GM21367 (cell line): Measurements from ENCODE around the gene EIF3I.
"Not testable (repeated sequence)": the region's sequence is repeated elsewhere in the genome, so short reads cannot be mapped to it uniquely, and the experiment has no call there.

Experiments used
- ATAC-seq: cut with Tn5 transposase; IDR thresholded peaks from one replicate; pipeline ENCODE4 v1.9.1; 2021; ENCODE audit not compliant: unreplicated experiment

The EIF3I gene

DNA sequence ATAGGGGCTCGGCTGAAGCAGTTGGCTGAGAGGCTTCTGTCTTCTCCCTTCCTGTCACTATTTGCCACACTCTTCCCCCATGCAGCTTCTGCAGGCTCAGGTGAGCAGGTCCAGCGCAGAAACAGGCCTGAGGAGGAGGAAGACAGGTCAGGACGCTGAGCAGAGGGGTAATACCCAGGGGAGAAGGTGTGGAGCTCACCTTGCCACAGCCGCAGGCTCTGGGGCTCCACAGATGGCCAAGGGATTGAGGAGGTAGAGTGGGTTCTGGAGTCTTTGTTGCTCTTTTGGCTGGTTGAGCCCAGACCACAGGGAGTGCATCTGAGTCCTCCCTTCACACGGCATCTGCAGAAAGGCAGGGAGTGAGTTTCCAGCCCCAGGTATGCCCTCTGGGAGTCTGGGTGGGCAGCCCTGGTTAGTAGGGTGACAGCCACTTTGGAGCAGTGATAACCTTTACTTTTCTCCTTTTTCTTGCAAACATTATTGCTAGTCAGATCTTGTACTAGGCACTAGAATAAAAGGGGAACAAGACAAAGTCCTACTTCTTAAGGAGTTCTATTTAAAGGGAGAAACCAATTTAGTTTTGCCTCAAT lies 9.7 kb downstream of the EIF3I start:
- ATAC-seq: no peak

DNA sequence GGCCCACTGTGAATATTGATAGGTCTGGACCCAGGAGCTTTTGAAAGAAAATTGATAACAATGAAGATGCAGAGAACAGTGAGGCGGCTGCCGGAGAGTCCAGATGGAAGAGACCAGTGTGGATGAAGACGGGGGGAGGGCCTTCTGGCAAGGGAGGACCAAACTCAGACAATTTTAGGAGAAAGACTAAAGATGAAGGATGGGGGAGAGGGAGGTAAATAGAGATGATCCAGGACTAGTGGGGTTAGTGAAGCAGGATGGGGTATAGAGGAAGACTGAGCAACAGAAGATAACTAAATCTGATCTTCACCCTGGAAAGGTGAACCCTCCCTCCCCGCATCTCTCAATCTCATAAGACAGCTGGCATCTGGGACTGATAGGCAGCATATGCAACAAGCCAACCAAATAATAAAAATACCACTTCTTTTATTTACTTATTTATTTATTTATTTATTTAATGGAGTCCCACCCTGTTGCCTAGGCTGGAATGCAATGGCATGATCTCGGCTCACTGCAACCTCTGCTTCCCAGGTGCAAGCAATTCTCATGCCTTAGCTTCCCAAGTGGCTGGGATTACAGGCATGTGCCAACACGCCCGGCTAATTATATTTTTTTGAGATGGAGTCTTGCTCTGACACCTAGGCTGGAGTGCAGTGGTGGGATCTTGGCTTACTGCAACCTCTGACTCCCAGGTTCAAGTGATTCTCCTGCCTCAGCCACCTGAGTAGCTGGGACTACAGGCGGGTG lies 10.5 kb downstream of the EIF3I start:
- ATAC-seq: no peak

DNA sequence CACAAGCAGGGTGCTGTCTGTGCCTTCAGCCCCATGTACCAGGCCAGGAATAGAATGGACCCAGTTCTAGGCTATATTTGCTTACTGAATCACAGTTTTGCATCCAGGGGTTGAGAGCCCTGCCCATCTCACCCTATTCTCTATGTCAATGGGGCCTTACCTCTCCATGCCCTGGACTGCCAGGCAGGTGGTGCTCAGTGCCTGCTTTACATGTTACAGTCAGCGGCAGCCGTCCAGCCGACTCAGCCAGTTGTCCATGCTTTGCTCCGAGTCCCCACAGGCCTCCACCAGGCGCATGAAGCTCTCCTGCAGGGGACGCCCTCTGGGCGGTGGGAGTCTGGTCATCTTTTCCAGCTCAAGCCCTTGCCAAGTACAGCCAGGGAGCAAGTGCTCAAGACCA lies 12.6 kb downstream of the EIF3I start:
- ATAC-seq: no peak

DNA sequence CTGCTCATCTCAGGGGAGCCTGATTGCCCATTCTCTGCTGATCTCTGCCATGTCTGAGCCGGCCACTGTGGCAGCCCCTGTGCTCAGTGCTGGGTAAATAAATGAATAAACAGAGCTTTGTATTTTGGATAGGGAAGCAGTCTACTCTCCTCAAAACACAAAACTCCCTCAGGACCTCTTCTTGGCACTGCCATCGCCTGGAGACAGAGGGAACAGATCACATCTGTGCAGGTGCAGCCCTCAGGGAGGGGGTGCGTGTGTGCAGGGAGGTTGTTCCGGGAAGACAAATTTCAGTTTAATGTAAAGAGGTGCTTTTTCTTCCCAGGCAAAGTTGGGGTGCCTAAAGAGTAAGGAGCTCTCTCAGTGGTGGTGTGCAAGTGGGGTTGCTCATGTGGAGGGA lies 17.1 kb downstream of the EIF3I start:
- ATAC-seq: no peak

DNA sequence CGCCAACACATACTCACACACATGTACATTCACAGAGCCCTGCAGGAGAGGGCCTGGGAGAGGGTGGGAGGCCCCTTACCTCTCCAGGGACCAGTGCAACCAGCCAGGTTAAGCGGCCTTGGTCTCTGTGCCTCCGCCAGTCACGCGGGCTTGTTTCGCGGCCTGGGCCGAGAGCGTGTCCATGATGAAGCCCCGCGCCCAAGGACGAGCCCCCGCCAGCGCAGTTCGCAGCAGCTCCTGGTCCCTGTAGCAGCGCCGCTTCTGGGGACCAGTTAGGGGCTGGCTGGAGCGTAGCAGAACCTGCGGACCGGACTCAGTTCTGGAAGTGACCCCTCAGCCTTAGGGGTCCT lies 17.6 kb downstream of the EIF3I start:
- no peak for ATAC-seq

DNA sequence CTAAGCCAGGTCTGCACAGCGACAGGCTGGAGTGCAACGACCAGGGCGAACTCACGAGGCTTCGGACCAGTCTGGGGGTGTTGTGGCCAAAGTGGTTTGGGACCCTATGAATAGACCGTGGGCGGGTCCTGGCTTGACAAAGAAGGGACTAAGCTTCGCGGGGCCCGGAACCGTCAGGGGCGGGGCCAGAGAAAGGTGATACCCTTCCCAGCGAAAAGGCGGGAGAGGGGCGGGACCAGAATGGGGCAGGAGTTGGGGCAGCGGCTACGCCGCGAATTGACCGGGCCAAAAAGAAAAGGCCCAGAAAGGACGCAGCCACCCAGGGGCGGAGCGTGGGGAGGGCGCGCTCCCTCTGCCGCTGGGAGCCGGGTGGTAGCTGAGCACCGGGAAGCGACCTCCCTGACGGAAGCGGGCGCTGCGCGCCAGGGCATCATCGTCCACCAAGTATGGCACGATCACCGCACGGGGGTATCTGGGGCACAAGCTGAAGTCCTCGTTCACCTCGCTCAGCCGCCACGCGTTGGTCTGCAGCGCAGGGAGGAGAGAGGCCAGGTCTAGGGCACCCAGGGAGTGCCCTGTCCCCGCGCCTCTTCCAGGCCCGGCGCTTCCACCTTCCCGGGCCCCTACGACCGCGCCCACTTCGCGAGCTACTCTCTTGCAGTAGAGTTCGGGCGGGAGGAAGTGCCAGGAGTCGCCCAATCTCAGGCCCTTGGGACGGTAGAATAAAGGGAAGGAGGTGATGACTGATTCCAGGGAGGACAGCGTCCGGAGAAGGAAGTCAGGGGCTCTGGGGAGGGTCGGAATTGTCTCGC lies 18.1 kb downstream of the EIF3I start:
- ATAC-seq: no peak

DNA sequence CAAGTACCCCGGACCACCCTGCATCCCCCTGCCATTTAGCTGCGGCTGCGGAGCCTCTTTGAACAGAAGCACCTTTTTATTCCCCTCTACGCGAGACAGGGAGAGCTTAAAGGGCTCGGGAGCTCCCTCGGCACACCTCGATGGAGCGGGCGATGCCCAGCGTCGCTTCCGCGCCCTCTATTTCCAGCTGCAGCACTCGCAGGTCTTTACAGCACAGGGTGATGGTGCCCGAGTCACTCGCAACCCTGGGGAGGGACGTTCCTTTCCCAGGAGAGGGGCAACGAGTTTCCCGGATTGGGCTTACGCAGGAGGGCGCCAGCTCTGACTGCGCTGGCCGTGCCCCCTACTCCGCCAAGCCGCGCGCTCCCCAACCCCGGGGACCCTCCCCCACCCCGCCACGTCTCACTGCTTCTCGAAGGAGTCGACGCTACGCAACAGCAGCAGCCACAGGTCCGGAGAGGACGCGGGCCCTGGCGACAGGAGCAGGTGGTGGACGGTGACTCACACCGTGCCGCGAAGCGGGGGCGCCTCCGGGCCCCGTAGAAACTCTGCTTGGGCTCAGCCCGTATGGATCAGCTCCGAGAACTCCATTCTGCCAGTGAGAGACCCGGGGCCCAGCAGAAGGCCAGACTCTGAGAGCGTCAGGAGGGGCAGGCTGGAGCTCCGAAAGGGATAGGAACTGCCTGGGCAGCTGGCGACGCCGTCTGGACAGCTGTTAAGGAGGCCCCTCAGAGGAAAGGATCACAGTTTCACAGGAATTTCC lies 19.0 kb downstream of the EIF3I start:
- no peak for ATAC-seq

DNA sequence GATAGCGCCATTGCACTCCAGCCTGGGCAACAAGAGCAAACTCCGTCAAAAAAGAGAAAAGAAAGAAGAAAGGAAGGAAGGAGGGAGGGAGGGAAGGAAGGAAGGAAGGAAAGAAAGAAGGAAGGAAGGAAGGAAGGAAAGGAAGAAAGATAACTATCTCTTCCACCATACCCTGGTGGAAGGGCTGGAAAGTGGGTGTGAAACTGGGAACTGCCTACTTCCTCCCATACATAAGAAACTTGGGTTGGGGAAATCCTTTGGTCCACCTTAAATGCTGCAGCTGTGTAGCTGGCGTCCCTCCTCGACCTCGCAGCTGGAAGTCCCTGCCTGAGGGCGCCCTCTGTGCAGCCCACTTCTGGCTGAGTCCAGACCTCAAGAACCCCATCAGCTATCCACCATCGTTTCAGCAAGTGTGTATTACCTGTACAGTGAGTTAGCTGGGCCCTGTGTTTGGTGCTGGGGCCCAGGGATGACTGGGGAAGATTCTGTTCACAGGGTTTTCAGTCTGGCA lies 20.2 kb downstream of the EIF3I start:
- ATAC-seq: no peak

DNA sequence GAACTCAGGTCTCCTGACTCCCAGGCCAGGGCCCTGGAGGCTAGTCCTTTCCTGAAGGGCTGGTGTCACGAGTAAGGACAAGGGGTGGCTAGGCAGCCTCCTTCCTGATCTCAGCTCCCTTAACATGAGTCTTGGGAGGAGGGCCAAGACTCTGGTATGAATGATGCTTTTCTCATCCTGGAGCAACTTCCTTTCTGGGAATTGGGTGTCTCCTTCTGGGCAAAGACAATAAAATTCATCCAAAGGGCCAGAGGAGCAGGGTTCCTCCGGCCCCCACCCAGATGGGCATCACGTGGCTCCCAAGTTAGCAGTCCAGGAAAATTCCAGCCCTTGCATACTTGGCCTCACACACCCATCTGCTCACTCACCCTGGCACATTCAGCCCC lies 24.7 kb downstream of the EIF3I start, which contains the start of gene FAM167B:
FAM167B (plus strand) TSS at position 335 of the 386 bp plus-strand sequence. CDS start 200 bp downstream, outside the sequence.
- no peak for ATAC-seq

DNA sequence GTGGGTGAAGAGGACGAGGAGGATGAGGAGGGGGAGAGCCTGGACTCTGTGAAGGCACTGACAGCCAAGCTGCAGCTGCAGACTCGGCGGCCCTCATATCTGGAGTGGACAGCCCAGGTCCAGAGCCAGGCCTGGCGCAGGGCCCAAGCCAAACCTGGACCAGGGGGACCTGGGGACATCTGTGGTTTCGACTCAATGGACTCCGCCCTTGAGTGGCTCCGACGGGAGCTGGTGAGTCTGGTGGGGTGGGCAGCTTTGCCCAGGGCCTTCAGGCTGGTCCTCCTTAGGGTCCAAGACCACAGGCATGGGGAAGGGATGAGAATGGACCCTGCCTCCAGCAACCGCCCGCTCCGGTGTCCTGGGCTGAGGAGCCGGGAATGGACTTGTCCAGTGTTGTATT lies 25.2 kb downstream of the EIF3I start:
- no peak for ATAC-seq

DNA sequence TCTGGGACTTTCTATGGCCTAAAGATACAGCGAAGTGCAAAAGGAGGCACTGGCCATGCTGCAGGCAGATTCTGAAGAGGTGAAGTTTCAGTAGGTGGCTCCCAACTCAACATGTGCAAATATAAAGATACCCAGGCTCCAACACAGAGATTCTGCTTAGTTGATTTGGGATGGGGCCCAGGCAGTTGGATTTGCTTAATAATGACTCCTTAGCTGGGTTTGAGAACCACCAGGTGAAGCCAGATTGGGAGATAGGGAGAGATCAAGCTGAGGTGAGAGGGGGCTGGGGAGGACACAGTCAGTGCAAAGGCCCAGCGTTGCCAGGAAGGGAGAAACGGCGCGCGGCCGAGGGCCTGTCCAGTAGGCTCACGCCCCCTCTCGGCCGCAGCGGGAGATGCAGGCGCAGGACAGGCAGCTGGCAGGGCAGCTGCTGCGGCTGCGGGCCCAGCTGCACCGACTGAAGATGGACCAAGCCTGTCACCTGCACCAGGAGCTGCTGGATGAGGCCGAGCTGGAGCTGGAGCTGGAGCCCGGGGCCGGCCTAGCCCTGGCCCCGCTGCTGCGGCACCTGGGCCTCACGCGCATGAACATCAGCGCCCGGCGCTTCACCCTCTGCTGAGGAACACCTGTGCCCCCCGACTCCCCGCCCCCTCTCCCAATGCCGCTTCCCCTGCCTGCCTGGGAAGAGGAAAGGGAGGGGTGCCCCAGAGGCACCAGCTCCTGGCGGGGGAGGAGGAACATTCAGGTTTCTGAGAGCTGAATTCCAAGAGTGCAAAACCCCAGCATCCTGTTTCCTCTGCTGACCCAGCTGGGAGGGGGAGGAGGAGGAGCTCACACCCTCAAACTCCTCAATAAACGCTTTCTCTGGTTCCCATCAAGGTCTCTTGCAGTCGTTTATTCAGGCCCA lies 26.0 kb downstream of the EIF3I start:
- ATAC-seq: no peak

DNA sequence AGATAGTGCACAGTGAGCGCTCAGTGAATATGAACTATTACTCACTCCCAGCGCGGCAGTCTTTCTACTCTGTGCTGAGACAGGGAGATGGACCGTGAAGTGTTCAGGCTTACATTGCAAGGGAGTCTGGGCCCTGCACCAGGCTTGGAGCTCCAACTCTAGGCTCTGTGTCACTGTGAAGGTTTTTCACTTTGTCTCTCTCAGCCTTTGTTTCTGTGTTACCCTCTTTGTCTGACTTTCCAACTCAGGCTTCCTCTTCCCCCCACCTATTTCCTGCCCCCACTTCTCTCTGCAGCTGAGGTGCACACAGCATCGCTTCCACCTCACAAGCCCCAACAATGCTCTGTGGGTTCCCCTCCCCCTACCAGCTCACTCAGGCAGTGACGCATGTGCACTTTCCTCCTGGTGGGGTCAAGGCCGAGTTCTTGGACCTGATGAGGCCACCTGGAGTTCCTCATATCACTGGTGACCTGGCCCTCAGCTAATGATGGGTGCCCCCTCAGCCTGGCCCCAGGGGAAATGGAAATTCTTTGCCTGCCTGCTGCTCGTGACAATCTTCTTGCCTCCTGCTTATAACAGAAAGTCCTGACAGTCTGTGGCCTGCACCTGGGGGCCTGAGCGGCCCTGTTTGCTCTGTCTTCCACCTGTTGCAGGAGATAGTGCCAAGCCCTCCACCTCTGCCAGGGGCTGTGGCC lies 27.8 kb downstream of the EIF3I start:
- ATAC-seq: peak; percentile 34

DNA sequence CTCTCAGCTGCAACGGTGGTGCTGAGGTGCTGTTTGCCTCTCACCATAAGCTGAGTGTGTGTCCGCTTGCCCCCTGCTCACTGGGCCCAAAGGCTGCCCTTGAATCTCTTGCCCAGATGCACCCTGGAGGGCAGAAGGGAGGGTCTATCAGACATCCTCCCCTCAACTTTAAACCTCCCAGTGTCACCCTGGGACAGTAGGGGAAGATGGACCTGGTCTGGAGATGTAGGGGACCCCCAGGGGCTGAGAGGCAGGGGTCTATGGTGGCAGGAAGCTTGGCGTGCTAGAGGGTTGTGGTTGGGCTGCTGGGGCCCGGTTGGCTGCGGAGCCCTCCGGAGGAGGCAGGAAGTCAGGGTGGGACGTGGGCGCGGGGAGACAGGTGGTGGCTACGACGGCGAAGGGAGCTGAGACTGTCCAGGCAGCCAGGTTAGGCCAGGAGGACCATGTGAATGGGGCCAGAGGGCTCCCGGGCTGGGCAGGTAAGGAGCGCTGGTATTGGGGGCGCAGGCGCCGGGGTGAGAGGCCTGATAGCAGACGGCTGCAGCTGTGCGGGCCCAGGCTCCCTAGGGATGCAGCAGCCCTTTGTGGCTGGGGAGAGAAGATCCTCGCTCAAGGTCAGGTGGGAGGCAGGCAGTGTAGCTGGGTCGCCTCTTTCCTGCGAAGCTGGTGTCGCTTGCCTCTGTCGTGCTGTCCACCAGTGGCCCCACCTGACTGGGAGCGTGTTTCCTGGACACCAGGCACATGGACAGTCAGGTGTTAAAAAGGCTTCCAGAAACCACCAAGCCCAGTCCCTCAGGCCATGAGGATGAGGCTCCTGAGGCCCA lies 28.9 kb downstream of the EIF3I start, which contains the start of gene LCK:
LCK (plus strand) TSS at position 373 of the 824 bp plus-strand sequence. CDS start 23,065 bp downstream, outside the sequence.
- no peak for ATAC-seq

DNA sequence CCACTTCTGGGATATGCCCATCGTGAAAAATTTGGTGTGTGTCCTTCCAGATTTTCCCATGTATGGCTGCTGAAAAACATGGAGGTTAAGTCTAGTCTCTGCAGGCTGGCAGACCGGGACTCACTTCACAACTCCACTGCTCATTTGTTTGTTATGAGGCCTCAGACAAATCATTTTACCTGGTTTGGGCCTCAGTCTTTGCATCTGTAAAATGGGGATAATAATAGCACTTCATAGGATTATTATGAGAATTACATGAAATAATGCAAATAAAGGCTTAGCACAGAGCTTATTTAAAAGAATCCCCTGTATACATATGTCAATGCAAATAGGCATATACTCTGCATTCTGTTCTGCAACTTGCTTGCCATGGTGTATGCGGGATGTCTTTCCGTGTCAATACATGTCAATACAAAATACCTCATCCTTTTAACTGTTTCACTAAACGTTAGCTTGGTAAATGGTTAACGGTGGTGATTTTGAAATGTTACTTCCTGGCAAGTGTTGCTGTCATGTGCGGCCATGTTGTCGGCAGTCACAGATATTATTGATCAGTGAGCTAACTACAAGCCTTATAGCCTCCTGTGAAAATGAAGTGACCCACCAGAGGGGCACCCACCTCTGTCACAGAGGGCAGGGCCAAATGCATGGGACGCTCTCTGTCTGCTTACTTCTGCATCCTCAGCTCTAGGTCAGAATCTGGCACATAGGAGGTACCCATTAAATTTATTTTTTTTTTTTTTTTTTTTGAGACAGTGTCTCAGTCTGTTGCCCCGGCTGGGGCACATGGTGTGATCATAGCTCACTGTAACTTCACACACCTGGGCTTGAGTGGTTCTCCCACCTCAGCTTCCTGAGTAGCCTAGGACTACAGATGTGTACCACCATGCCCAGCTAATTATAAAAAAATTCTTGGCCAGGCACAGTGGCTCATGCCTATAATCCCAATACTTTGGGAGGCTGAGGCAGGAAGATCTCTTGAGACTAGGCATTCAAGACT lies 33.2 kb downstream of the EIF3I start:
- no peak for ATAC-seq

DNA sequence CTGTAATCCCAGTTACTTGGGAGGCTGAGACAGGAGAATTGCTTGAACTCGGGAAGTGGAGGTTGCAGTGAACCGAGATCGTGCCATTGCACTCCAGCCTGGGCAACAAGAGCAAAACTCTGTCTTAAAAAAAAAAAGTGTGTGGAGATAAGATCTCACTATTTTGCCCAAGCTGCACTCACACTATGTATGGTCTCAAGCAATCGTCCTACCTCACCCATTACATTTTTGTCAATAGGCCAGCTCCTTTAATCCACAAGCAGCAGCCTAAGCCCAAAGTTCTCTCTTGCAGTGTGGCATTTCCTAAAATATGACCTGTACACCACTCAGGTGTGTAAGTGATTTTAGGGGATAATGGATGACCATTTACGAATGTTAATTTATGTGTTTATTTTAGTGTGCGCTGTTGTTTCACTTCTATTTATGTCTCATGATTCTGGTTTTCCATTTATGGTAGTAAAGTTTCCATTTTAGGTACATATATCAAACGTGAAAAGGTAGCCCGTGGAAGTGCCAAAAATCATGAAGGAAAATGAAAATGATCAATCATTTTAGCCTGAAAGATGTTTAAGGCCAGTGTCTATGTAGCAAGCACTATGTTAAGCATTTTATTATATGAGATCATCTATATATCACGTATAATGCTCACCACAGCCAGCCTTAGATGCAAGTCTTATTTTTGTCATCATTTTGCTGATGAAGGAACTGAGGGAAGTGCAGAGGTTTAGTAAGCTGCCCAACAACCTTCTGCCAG lies 34.4 kb downstream of the EIF3I start:
- no peak for ATAC-seq

DNA sequence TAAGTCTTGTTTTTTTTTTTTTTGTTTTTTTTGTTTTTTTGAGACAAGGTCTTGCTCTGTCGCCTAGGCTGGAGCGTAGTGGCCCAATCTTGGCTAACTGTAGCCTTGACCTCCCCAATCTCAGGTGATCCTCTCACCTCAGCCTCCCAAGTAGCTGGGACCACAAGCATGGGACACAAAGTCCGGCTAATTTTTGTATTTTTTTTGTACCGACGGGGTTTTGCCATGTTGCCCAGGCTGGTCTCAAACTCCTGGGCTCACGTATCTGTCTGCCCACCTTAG lies 35.0 kb downstream of the EIF3I start:
- no peak for ATAC-seq

DNA sequence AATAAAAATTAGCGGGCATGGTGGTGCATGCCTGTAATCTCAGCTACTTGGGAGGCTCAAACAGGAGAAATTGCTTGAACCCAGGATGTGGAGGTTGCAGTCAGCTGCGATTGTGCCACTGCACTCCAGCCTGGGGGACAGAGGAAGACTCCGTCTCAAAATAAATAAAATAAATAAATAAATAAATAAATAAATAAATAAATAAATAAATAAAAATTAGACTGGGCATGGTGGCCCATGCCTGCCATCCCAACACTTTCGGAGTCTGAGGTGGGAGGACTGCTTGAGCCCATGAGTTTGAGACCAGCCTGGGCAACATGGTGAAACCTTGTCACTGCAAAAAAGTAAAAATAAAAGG lies 41.0 kb downstream of the EIF3I start:
- ATAC-seq: not testable (repeated sequence)
